Keratinocyte (primary cell): ENCODE results near the gene RAPGEF1. TPM values are rescaled to one million over a fixed set of nuclear protein-coding genes. Genes with fewer than 3 reads are reported as not detected.
A peak's percentile ranks its signal among the peaks of the same experiment; 100 is the strongest.

Experiments used
- DNase-seq: peaks from one replicate; pipeline ENCODE4 v3.0.0-alpha.2; 2011; ENCODE audit warnings: low read depth, missing footprints, low spot score
- FAIRE-seq: peaks from 2 replicates; lab custom pipeline; 2011; peaks lifted over from hg19 to GRCh38; lab: Jason Lieb, UNC
- H2AFZ ChIP-seq: 2 replicates; pipeline ENCODE4 v1.6.0; 2012; ENCODE audit warnings: low read length, control low read depth, inconsistent platforms; ENCODE audit not compliant: control insufficient read depth
- H3K27ac ChIP-seq: 2 replicates; pipeline ENCODE4 v1.5.1; 2011; ENCODE audit warnings: low read length; ENCODE audit not compliant: control insufficient read depth, insufficient read depth
- H3K27me3 ChIP-seq: 3 replicates; pipeline ENCODE4 v1.6.0; 2011; ENCODE audit warnings: low read length; ENCODE audit not compliant: control insufficient read depth, insufficient read depth; ENCODE audit errors: extremely low read depth
- H3K36me3 ChIP-seq, 2 experiments: 2 replicates in 1 of 2; 3 replicates in 1 of 2; pipeline ENCODE4 v1.5.1; 2011; ENCODE audit warnings: low read length in 2 of 2, mild to moderate bottlenecking in 1 of 2; ENCODE audit not compliant: control insufficient read depth in 2 of 2, insufficient read depth in 2 of 2; ENCODE audit errors: extremely low read depth in 1 of 2
- H3K4me1 ChIP-seq: 3 replicates; pipeline ENCODE4 v1.5.1; 2011; ENCODE audit warnings: low read length; ENCODE audit not compliant: control insufficient read depth, insufficient read depth; ENCODE audit errors: extremely low read depth
- H3K4me2 ChIP-seq: 3 replicates; pipeline ENCODE4 v1.6.0; 2011; ENCODE audit warnings: low read depth, low read length; ENCODE audit not compliant: control insufficient read depth, insufficient read depth; ENCODE audit errors: extremely low read depth
- H3K4me3 ChIP-seq, 3 experiments: fragments of 200-600 bp in 1 of 3; sonication (generic) in 1 of 3; 2 replicates in 2 of 3; 3 replicates in 1 of 3; pipeline ENCODE4 v1.5.1; 2011 to 2016; ENCODE audit warnings: low read length in 3 of 3, mild to moderate bottlenecking in 3 of 3, control low read depth in 2 of 3, inconsistent platforms in 1 of 3, low read depth in 1 of 3, mixed read lengths in 1 of 3, mixed run types in 1 of 3, moderate library complexity in 1 of 3; ENCODE audit not compliant: control insufficient read depth in 2 of 3, insufficient read depth in 2 of 3; ENCODE audit errors: extremely low read depth in 1 of 3
- H3K79me2 ChIP-seq: 2 replicates; pipeline ENCODE4 v1.6.0; 2012; ENCODE audit warnings: low read length; ENCODE audit not compliant: control insufficient read depth, insufficient read depth
- H3K9ac ChIP-seq: 3 replicates; pipeline ENCODE4 v1.6.0; 2011; ENCODE audit warnings: low read length; ENCODE audit not compliant: control insufficient read depth, insufficient read depth; ENCODE audit errors: extremely low read depth
- H3K9me1 ChIP-seq: 3 replicates; pipeline ENCODE4 v1.6.0; 2011; ENCODE audit warnings: low read length; ENCODE audit not compliant: control insufficient read depth, insufficient read depth; ENCODE audit errors: extremely low read depth
- H3K9me3 ChIP-seq: 2 replicates; pipeline ENCODE4 v1.5.1; 2012; ENCODE audit warnings: low read depth, low read length; ENCODE audit not compliant: control insufficient read depth
- H4K20me1 ChIP-seq: 3 replicates; pipeline ENCODE4 v1.6.0; 2011; ENCODE audit warnings: low read length; ENCODE audit not compliant: control insufficient read depth, insufficient read depth; ENCODE audit errors: extremely low read depth
- EZH2 ChIP-seq: IDR thresholded peaks from one replicate; pipeline ENCODE4 v1.6.1; 2012; ENCODE audit warnings: inconsistent platforms, mild to moderate bottlenecking, low read length, moderate library complexity
- dilution Hi-C: fragments of 300-500 bp; cut with MboI; formaldehyde crosslinking; loops from one replicate; pipeline ENCODE4 v1.7.0; 2020; ENCODE audit warnings: low sequenced_read_pairs; ENCODE audit not compliant: extremely low pct_ligation_motif_present
- polyA plus RNA-seq, 5 experiments: library from polyadenylated mRNA; depleted of rRNA in 3 of 5; stranded (reverse) in 3 of 5; stranded (forward) in 1 of 5; unstranded in 1 of 5; fragments of >200 nt; gene quantifications; 1 replicate in 1 of 5; 2 replicates in 3 of 5; 3 replicates in 1 of 5; pipeline versions ENCODE4 v1.2.1 to v1.2.3, GENCODE V29; 2011 to 2012; ENCODE audit warnings: missing spikeins in 2 of 5, low read depth in 1 of 5, low replicate concordance in 1 of 5
- TF ChIP-seq, protein P1 (sequence below), 3 experiments: IDR thresholded peaks in 1 of 3; conservative IDR thresholded peaks in 1 of 3; optimal IDR thresholded peaks in 1 of 3; 2 replicates in 2 of 3; 3 replicates in 1 of 3; pipeline versions ENCODE3 to v1.5.1; 2011; ENCODE audit warnings: low read length in 3 of 3, mild to moderate bottlenecking in 3 of 3, moderate library complexity in 2 of 3, control low read depth in 1 of 3, inconsistent platforms in 1 of 3; ENCODE audit not compliant: insufficient read depth in 2 of 3; ENCODE audit errors: extremely low read depth in 1 of 3

Gene RAPGEF1
- polyA plus RNA-seq, 1 donor (not counting 4 experiments of a cell fraction or from before 2014, with no cell fraction given) = 18.5 TPM

DNA sequence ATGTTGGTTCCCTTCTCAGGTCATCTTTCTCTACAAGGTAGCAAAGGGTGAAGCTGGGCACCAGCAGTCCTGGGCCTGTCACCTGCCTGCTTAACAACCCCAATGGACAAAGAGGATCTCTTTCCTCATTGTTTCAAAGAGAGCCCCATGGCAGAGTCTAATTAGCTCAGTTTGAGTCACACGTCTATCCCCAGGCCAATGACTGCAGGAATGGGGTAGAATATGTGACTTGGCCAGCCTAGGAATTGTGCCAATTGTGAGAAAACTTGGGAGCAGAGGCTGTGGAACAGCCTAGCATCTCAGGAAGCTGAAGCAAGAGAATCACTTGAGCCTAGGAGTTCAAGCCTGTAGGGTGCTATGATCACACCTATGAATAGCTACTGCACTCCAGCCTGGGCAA is 3.6 kb upstream of the RAPGEF1 start:
- no peak overlapping the region for H3K9ac ChIP-seq
- no peaks in the 10 kb centered on the region for H4K20me1 ChIP-seq
- H3K9me1 ChIP-seq = no peaks in the 10 kb centered on the region
- dilution Hi-C loops = no loop called here
- DNase-seq = peak; percentile 53
- no peak for FAIRE-seq
- H3K79me2 ChIP-seq = peaks cover 8% of the 10 kb centered on the region
- no peak overlapping the region for H2AFZ ChIP-seq
- peak overlapping the region; percentile 41 for H3K27ac ChIP-seq
- no peaks in the 10 kb centered on the region for H3K36me3 ChIP-seq
- no peak for TF ChIP-seq EZH2
- TF ChIP-seq, protein P1, sequence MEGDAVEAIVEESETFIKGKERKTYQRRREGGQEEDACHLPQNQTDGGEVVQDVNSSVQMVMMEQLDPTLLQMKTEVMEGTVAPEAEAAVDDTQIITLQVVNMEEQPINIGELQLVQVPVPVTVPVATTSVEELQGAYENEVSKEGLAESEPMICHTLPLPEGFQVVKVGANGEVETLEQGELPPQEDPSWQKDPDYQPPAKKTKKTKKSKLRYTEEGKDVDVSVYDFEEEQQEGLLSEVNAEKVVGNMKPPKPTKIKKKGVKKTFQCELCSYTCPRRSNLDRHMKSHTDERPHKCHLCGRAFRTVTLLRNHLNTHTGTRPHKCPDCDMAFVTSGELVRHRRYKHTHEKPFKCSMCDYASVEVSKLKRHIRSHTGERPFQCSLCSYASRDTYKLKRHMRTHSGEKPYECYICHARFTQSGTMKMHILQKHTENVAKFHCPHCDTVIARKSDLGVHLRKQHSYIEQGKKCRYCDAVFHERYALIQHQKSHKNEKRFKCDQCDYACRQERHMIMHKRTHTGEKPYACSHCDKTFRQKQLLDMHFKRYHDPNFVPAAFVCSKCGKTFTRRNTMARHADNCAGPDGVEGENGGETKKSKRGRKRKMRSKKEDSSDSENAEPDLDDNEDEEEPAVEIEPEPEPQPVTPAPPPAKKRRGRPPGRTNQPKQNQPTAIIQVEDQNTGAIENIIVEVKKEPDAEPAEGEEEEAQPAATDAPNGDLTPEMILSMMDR (optimal IDR thresholded peaks at IDR 0.05 in 1 of 3, IDR thresholded peaks at IDR 0.05 in 1 of 3, conservative IDR thresholded peaks at IDR 0.05 in 1 of 3; ENCODE audit: extremely low read depth in 1 of 3, insufficient read depth in 2 of 3, low read length in 3 of 3) = no peak
- no peaks in the 10 kb centered on the region for H3K9me3 ChIP-seq
- H3K4me3 ChIP-seq = no peak overlapping the region
- no peak overlapping the region for H3K4me2 ChIP-seq
- H3K4me1 ChIP-seq = peaks cover 31% of the 10 kb centered on the region
- no peaks in the 10 kb centered on the region for H3K27me3 ChIP-seq

DNA sequence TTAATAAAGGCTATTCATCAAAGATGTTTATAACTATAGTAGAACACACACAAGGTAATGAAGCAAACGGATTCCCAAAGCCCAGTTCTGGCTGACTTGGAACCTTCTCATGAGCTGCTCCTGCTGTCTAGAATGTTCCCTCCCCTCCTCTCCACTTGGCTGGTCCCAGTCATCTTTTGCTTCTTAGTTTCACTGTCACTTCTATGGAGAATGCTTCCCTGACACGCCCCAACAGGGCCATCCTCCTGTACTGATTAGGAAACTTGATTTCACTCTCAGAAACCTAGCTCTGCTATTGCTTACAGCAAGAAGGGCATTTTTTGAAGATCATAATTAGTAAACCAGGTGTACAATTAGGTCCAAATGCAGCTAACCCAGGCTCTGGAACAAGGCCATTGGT is 3.2 kb upstream of the RAPGEF1 start:
- FAIRE-seq = no peak
- DNase-seq = no peak
- H3K79me2 ChIP-seq = peaks cover 11% of the 10 kb centered on the region
- H3K27ac ChIP-seq = no peak overlapping the region
- no peaks in the 10 kb centered on the region for H3K9me1 ChIP-seq
- H3K4me3 ChIP-seq = no peak overlapping the region
- H3K36me3 ChIP-seq = no peaks in the 10 kb centered on the region
- no peak overlapping the region for H3K9ac ChIP-seq
- TF ChIP-seq, protein P1 (optimal IDR thresholded peaks at IDR 0.05 in 1 of 3, IDR thresholded peaks at IDR 0.05 in 1 of 3, conservative IDR thresholded peaks at IDR 0.05 in 1 of 3; ENCODE audit: extremely low read depth in 1 of 3, insufficient read depth in 2 of 3, low read length in 3 of 3) = no peak
- no peak for TF ChIP-seq EZH2
- H3K27me3 ChIP-seq = no peaks in the 10 kb centered on the region
- H3K9me3 ChIP-seq = no peaks in the 10 kb centered on the region
- no peaks in the 10 kb centered on the region for H4K20me1 ChIP-seq
- H3K4me2 ChIP-seq = no peak overlapping the region
- H3K4me1 ChIP-seq = peaks cover 34% of the 10 kb centered on the region
- dilution Hi-C loops = no loop called here
- no peak overlapping the region for H2AFZ ChIP-seq
